GM18508 (cell line): Measurements from ENCODE around the gene RALGPS1.

Source experiments
- ATAC-seq: cut with Tn5 transposase; IDR thresholded peaks from one replicate; pipeline ENCODE4 v1.9.1; 2021; ENCODE audit warnings: moderate number of reproducible peaks; ENCODE audit not compliant: insufficient read depth, unreplicated experiment

The RALGPS1 gene

DNA sequence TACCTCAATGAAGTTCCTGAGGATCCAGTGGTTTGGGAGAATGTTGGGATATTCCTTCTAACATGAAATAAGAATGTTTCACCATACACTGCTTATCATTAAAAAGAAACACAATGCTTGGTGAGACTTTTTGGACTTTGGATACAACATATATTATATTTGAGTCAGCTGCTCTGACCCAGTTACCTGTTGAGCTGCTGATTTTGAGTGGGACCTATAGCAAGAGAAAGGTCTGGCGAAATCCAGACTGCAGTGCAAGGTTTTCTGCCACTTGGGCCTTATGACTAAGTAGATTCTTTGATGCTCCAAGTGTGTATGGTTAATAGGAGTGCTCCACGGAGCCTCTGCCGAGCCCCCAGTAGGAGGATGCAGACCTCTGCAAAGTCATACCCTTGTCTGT lies 10.0 kb upstream of the RALGPS1 start:
- no peak for ATAC-seq

GRCh38 chr9:126906091-126906490 lies 8.5 kb upstream of the RALGPS1 start:
- no peak for ATAC-seq

- no peak for ATAC-seq
Observed at GRCh38 chr9:126907058-126907457, 7.5 kb upstream of the RALGPS1 start.

DNA sequence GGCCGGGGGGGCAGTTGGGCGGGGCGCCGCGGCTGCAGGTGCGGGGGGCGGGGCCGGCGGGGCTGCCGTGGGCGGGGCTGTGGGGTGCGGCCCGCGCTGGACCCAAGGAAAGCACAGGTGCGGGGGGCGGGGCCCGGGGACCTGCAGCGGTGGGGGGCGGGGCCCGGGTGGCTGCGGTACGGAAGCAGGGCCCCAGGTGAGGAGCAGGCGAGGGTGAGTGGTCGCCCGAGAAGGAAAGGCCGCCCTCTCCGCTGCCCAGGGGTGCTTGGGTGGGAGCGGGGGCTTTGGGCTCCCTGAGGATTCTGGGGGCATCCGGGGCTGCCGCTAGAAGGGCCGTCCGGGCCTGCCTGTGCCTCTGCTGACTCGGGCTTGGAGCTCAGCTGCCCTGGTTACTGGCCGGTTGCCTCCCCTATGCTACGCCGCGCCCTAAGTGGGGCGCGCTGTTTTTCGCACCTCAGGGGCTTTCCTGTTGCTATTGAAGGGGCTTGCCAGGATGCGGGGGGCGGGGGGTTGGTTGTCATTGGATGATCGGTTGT lies 767 bp downstream of the RALGPS1 start:
- ATAC-seq, result no peak

GRCh38 chr9:126915846-126916543 lies 1.4 kb downstream of the RALGPS1 start:
- ATAC-seq, result no peak

GRCh38 chr9:126916909-126917308 lies 2.3 kb downstream of the RALGPS1 start:
- no peak for ATAC-seq

DNA sequence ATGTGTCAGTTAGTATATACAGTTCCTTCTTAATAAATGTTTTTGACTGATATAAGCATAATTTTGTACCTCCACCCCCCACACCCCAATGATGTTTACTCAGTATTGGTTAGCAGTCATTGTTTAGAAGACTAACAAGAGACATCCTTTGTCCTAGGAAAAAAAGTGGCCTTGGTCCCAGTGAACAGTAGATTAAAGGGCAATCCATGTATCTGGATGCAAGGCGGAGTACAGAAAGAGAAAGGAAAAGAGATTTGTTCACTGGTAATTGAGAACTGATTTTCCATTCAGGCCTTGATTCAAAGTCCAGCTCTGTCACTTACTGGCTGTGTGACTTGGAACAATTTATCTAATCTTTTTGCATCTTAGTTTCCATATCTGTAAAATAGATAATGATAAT lies 4.6 kb downstream of the RALGPS1 start:
- no peak for ATAC-seq

GRCh38 chr9:126925876-126926275 lies 11.3 kb downstream of the RALGPS1 start:
- ATAC-seq, result no peak

GRCh38 chr9:126926364-126926763 lies 11.8 kb downstream of the RALGPS1 start:
- ATAC-seq, result no peak

GRCh38 chr9:126927419-126927818 lies 12.8 kb downstream of the RALGPS1 start:
- ATAC-seq, result no peak

GRCh38 chr9:126932871-126933321 lies 18.3 kb downstream of the RALGPS1 start:
- ATAC-seq, result no peak

GRCh38 chr9:126933334-126933980 lies 18.9 kb downstream of the RALGPS1 start:
- ATAC-seq, result no peak

- no peak for ATAC-seq
Observed at GRCh38 chr9:126934441-126934840, 19.9 kb downstream of the RALGPS1 start.

GRCh38 chr9:126935630-126936029 lies 21.0 kb downstream of the RALGPS1 start:
- no peak for ATAC-seq

- no peak for ATAC-seq
Observed at GRCh38 chr9:126937444-126937843, 22.9 kb downstream of the RALGPS1 start.

GRCh38 chr9:126938327-126938726 lies 23.7 kb downstream of the RALGPS1 start:
- no peak for ATAC-seq

DNA sequence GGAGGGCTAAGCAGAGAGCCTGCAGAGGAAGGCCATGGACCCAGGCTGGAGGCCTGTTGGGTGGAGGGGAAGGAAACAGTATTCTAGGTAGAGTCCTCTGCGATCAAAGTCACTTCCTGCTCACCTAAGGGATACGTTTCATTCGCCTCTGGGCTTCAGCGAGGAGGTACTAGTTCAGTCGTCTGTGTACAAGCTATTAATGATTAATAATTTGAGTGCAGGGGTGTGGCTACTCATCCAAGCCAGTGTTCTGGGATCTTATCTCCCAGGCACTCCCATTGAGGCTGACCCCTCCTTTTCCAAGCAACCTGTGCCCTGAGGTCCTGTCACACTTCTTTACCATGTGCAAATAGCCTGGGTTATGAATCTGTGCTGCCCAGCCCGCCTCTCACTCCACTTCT lies 25.2 kb downstream of the RALGPS1 start:
- no peak for ATAC-seq

DNA sequence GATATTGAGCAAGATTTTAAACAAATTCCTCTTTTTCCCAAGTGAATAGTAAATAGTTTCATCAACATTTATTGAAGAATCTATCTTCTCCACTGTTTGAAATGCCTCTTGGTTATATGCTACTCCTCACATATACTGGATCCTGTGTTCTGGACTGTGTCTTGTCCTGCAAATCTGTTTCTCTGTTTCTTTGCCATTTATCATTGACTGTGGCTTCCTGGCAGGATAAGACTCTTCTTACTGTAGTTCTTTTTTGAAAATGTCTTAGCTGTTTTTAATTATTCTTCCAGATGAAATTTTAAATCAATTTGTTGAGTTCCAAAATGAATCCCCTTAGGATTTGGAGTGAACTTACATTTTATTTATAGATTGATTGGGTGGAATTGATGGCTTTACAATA lies 27.8 kb downstream of the RALGPS1 start:
- ATAC-seq, result no peak

DNA sequence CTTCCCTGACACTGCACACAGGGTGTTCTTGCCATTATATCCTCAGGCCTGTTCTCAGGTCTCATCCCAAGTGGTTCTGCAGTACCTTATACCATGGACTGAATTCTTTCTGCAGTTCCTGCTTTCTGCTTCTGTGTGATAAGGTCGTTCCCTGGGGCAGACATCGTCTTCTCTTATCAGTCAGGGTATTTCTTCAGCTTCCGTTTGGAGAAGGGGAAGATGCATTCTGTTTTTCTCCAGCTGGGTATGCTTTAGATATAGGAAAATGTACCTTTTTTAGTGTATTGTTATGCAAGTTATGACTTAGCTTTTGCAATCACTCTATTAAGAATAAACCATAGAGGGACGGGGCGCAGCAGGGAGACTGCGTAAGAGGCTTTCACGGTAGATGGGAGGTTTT lies 31.1 kb downstream of the RALGPS1 start:
- ATAC-seq, result no peak

DNA sequence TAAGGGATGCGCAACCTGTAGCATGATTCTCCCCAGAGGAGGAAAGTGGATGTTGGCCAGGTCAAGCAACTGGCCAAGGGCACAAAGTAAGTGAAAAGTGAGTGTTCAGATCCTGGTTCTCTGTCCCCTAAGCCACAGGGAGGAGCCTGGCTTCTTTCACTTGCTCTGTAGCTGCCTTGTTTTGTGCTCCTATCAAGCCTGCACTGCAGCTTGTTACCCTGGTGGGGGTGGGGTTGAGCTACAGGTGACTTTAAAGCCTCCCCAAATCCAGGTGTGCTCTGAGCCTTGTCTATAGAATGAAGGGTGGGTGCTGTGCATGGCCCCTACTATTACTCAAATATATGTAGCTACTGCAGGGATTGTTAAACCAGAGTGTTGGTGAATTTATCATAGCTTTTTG lies 32.9 kb downstream of the RALGPS1 start:
- no peak for ATAC-seq

GRCh38 chr9:126952205-126952977 lies 37.8 kb downstream of the RALGPS1 start:
- no peak for ATAC-seq
